Measurements from ENCODE around the gene SPTBN4. TPM values are rescaled to one million over a fixed set of nuclear protein-coding genes. Genes with fewer than 3 reads are reported as not detected.
A peak's percentile ranks its signal among the peaks of the same experiment; 100 is the strongest.

Gene SPTBN4
- total RNA-seq, 6 experiments from 2014 or later: 0.17 to 0.96 (median 0.54) TPM

DNA sequence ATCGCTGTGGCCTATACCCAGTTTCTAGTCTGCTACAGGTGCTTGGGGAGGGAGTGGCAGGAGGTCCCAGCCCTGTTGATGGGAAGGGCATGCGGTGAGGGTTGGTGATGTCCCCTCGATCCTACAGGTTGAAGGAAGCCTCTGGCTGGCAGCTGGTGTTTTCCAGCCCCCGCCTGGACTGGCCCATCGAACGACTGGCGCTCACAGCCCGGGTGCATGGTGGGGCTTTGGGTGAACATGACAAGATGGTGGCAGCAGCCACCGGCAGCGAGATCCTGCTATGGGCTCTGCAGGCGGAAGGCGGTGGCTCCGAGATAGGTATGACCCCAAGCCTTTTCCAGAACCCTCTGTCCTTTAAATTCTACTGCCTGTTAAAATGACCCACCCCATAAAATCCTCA, 113.8 kb downstream of the SPTBN4 start:
- no peaks in the 10 kb centered on the region; the same call in 1 of the 2 replicates for H3K27me3 Mint-ChIP-seq (ENCODE audit: insufficient read depth)
- no peak overlapping the region for H3K4me3 Mint-ChIP-seq
- TF ChIP-seq, protein P1, sequence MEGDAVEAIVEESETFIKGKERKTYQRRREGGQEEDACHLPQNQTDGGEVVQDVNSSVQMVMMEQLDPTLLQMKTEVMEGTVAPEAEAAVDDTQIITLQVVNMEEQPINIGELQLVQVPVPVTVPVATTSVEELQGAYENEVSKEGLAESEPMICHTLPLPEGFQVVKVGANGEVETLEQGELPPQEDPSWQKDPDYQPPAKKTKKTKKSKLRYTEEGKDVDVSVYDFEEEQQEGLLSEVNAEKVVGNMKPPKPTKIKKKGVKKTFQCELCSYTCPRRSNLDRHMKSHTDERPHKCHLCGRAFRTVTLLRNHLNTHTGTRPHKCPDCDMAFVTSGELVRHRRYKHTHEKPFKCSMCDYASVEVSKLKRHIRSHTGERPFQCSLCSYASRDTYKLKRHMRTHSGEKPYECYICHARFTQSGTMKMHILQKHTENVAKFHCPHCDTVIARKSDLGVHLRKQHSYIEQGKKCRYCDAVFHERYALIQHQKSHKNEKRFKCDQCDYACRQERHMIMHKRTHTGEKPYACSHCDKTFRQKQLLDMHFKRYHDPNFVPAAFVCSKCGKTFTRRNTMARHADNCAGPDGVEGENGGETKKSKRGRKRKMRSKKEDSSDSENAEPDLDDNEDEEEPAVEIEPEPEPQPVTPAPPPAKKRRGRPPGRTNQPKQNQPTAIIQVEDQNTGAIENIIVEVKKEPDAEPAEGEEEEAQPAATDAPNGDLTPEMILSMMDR (IDR thresholded peaks at IDR 0.05): no peak
- no peak for DNase-seq
- no peaks in the 10 kb centered on the region for H3K9me3 Mint-ChIP-seq
- peaks cover 26% of the 10 kb centered on the region for H3K4me1 Mint-ChIP-seq (ENCODE audit: low read depth)
- peaks cover 27% of the 10 kb centered on the region; the same call in 1 of the 2 replicates for H3K36me3 Mint-ChIP-seq (ENCODE audit: low read depth)
- no peak overlapping the region for H3K27ac Mint-ChIP-seq

DNA sequence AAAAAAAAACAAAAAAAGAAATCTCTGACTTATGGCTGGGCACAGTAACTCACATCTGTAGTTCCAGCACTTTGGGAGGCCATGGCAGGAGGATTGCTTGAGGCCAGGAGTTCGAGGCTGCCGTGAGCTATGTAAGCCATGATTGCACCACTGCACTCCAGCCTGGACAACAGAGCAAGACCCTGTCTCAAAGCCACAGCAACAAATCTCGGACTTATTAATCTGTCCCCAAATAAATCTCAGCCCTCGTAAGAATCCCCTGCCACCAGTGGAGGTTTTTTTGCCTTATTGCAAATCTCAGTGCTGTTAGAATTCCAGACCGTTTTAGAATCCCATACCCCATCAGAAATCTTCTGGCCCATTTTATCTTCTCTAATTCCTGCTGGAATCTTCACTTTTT, 114.7 kb downstream of the SPTBN4 start:
- no peaks in the 10 kb centered on the region; the same call in 1 of the 2 replicates for H3K27me3 Mint-ChIP-seq (ENCODE audit: insufficient read depth)
- no peak for DNase-seq
- H3K27ac Mint-ChIP-seq: no peak overlapping the region
- H3K9me3 Mint-ChIP-seq: no peaks in the 10 kb centered on the region
- TF ChIP-seq, protein P1 (IDR thresholded peaks at IDR 0.05): no peak
- H3K4me1 Mint-ChIP-seq (ENCODE audit: low read depth): peaks cover 34% of the 10 kb centered on the region
- peaks cover 35% of the 10 kb centered on the region; the same call in 1 of the 2 replicates for H3K36me3 Mint-ChIP-seq (ENCODE audit: low read depth)
- no peak overlapping the region for H3K4me3 Mint-ChIP-seq

DNA sequence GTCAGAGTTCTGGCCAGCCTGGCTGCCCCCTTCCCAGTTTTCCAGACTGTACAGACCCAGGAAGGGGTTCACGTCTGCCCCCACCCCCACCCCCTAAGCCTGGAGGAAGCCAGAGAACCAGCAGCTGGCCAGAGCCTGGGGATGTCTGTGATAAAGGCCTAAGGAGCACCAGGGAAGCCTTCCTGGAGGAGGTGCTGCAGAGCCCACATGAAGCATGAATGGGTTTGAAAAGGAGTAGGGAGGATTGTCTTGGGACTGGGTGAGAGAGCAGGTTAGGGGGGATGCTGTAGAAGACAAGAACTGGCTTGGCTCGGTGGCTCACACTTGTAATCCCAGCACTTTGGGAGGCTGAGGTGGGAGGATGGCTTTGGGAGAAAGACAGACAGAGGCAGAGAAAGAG, 115.7 kb downstream of the SPTBN4 start:
- peaks cover 34% of the 10 kb centered on the region for H3K4me1 Mint-ChIP-seq (ENCODE audit: low read depth)
- no peaks in the 10 kb centered on the region; the same call in 1 of the 2 replicates for H3K27me3 Mint-ChIP-seq (ENCODE audit: insufficient read depth)
- H3K4me3 Mint-ChIP-seq: no peak overlapping the region
- no peaks in the 10 kb centered on the region for H3K9me3 Mint-ChIP-seq
- peaks cover 42% of the 10 kb centered on the region; the same call in 1 of the 2 replicates for H3K36me3 Mint-ChIP-seq (ENCODE audit: low read depth)
- TF ChIP-seq, protein P1 (IDR thresholded peaks at IDR 0.05): no peak
- no peak overlapping the region for H3K27ac Mint-ChIP-seq
- DNase-seq: no peak

DNA sequence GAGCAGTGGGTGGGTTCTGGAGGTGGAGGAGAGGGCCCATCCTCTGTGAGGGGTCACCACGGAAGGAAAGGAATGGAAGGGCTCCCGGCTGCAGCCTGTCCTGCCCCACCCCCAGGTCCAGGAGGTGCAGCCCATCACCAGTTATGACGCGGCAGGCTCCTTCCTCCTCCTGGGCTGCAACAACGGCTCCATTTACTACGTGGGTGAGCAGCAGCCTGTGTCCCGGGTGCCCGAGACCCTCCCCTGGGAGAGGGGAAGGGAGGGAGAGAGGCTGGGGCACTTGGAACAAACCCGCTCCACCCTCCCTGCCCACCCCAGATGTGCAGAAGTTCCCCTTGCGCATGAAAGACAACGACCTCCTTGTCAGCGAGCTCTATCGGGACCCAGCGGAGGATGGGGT, 116.5 kb downstream of the SPTBN4 start:
- no peak overlapping the region for H3K27ac Mint-ChIP-seq
- no peak overlapping the region for H3K4me3 Mint-ChIP-seq
- no peaks in the 10 kb centered on the region; the same call in 1 of the 2 replicates for H3K27me3 Mint-ChIP-seq (ENCODE audit: insufficient read depth)
- TF ChIP-seq, protein P1 (IDR thresholded peaks at IDR 0.05): no peak
- no peak for DNase-seq
- H3K36me3 Mint-ChIP-seq (ENCODE audit: low read depth): peaks cover 44% of the 10 kb centered on the region
- H3K9me3 Mint-ChIP-seq: no peaks in the 10 kb centered on the region
- peaks cover 33% of the 10 kb centered on the region for H3K4me1 Mint-ChIP-seq (ENCODE audit: low read depth)

DNA sequence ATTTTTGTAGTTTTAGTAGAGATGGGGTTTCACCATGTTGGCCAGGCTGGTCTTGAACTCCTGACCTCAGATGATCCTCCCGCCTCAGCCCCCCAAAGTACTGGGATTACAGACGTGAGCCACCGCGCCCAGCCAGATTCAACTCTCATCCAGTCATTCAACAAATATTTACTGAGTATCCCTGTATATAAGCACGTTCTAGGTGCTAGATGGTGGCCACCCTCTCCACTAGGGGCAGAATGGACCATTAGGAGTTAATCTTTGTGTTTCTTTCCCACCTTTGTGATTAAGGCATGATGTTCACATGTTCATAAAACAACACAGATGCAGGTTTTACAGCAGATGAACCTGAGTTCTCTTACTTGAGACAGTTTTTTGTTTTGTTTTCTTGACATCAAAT, 117.2 kb downstream of the SPTBN4 start:
- H3K4me3 Mint-ChIP-seq: no peak overlapping the region
- H3K36me3 Mint-ChIP-seq (ENCODE audit: low read depth): peaks cover 46% of the 10 kb centered on the region
- peaks cover 38% of the 10 kb centered on the region for H3K4me1 Mint-ChIP-seq (ENCODE audit: low read depth)
- no peaks in the 10 kb centered on the region; the same call in 1 of the 2 replicates for H3K27me3 Mint-ChIP-seq (ENCODE audit: insufficient read depth)
- peak overlapping the region; percentile 3; the same call in 1 of the 2 replicates for H3K27ac Mint-ChIP-seq
- no peak for DNase-seq
- no peaks in the 10 kb centered on the region for H3K9me3 Mint-ChIP-seq
- TF ChIP-seq, protein P1 (IDR thresholded peaks at IDR 0.05): peak; percentile 67

All from HFFc6 (cell line).